RPMI7951 (cell line): ENCODE measurements around the gene IKZF3. TPM values are rescaled to one million over a fixed set of nuclear protein-coding genes. Genes with fewer than 3 reads are reported as not detected.

Experiments
- DNase-seq: peaks from one replicate; pipeline ENCODE4 v3.0.0-alpha.2; 2012; ENCODE audit warnings: low read depth
- total RNA-seq: library from RNA; depleted of rRNA; stranded (reverse); fragments of >200 nt; shearing (Covaris generic); gene quantifications from 2 replicates; pipeline ENCODE4 v1.2.3, GENCODE V29; 2014

IKZF3 gene
- total RNA-seq, 1 experiment from 2014 or later, result not detected

DNA sequence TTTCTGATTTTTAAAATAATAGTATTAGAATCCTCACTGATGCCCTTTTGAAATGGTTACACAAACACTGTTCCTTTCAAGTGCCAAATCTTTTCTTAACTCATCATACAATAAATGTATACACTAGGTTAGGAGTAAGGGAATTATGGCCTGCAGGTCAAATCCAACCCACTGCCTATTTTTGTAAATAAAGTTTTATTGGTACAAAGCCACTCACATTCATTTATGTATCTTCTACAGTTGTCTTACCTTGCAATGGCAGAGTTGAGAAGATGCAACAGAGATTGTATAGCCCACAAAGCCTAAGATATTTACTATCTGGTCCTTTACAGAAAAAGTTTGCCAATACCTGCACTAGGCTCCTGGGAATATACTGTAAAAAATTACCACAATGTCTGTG, 47.8 kb downstream of the IKZF3 start:
- DNase-seq, result no peak

DNA sequence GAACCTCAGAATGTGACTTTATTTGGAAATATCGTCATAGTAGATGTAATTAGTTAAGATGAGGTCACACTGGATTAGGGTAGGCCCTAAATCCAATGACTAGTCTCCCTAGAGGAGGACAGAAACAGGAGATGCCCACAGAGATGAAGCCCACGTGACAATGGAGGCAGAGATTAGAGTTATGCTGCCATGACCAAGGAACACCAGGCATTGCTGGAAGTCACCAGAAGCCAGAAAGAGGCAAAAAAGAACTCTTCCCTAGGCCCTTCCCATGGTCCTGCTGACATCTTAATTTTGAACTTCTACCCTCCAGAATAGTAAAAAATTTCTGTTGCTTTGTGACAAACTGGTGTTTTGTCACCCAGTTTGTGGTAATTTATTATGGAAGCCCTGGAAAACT, 49.6 kb downstream of the IKZF3 start:
- DNase-seq, result no peak

DNA sequence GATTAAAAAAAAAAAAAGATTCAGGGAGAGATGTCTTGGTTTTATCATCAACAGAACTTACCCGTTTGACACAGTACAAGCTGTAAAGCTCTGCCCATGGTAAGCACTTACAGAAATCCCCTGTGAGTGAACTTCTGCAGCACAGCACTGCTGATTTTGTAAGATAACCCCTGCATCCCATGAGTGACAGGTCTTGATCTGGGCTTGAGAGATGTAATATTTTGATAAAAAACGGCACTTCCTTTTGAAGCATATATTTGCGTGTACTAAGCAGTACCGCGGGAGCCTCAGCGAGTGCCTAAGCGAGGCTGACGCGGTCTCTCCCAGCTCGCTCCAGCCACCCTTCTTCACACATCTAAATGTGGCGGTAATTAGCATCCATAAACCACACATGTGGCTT, 50.5 kb downstream of the IKZF3 start:
- DNase-seq, result no peak

DNA sequence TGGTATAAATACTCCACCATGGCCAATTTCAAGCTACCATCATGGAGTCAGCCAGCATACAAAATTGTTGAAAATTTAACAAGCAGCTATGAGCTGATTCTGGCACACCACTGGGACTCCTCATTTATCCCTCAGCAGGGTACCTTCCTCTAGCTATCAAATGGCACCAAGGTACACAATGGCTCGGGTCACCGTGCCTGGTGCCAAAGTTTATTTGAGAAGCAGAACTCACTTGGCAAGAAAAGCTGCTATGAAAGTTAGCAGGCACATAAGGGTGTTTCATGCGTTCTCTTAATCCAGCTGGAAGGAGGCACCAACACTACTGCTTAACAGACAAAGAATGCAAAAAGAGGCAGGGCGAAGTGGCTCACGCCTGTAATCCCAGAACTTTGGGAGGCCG, 51.6 kb downstream of the IKZF3 start:
- DNase-seq, result no peak

DNA sequence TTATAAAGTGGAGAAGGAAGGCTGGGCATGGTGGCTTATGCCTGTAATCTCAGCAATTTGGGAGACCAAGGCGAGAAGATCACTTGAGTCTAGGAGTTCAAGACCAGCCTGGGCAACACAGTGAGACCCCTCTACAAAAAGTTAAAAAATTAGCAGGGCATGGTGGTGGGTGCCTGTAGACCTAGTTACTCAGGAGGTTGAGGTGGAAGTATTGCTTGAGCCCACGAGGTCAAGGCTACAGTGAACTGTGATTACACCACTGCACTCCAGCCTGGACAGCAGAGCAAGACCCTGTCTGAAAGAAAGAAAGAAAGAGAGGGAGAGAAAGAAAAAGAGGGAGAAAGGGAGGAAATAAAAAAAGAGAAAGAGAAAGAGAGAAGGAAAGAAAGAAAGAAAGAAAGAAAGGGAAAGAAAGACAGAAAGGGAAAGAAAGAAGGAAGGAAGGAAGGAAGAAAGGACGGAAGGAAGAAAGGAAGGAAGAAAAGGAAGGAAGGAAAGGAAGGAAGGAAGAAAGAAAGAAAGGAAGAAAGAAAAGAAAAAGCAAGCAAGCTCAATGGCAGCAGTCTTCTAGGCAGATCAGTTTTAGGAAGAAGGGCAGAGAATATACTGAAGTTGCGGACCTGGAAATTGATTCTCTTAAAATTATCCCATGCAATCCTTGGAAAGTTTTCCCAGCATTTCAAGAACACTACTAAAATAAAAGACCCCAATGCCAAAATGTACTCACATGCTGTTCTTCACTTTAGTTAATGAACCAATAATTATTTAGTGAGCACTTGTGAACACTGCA, 53.0 kb downstream of the IKZF3 start:
- no peak for DNase-seq

DNA sequence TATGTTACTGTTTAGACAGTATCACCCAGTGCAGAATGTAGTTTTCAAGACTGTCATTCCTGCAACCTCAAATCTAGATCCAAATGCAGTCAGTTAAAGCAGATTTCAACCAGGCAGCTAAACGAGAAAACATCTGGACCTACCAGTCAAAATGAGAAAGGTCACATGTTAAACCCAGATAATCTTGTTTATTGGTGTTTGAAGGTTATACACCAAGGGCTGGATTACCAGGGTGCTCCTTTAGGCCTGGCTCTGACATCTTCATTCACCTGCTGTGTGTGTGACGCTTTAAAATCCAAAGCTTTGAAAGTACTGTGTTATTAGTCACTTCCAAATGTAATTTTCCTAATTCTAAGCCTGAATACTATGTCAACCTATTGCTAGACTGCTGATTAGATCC, 54.9 kb downstream of the IKZF3 start:
- no peak for DNase-seq

DNA sequence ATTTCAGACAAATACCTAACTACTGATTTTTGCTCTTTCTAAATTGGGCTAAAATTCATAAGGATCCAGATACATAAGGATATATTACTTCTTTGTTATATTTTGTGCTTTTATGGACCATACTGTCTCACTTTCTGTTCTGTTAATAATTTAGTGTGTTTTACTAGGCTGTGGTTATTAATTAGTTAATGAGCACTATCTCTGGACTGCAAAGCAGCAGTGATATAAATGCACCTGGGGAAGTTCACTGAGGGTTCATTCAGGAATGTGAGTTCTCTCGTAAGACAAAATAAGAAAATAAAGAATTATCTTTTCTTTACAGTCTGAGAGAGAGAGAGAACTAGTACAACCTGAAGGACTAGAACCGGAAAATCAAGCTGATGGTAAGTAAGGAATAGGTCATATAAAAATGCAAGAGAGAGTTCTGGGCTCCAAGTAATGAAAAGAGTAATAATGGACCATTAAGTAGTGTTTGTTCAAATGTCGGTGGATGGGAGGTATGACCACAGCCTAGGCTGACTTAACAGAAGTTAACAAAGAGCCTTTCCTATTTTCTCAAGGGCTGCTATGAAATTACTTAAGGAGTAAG, 55.6 kb downstream of the IKZF3 start:
- DNase-seq, result no peak

DNA sequence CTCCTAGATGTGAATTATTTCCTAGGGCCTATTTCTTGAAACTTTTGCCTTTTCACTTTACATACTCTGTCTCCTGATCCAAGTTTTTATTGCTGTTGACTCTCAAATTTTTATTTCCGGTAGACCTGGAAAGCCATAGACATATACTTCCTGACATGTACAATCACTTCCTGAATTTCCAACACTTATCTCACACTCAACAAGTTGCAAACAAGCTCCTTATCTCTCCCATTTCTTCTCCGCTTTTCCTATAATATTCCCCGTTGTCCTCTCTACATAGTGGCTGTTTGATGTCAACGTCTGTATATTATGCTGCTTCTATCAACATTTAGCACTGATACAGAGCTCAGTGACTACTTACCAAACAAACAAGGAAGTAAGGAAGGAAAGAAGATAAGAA, 59.3 kb downstream of the IKZF3 start:
- no peak for DNase-seq

DNA sequence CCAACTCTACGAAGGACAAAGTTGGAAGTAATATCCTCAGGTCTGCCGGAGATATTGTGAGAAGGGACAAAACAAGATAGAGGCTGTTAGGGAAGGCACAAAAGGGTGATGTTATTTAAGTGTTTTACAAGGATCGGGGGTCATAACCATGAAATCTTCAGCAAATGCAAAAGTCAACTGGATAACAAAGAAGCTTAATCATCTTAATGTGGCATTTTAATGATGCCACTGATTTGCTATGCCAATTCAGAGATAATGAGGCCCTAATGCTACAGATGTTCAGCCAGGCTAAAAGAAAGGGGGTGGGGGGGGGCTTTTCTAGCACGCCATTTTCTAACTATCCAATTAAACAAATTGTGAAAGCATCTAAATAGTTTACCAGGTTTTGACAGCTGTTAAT, 63.1 kb downstream of the IKZF3 start:
- DNase-seq, result no peak

DNA sequence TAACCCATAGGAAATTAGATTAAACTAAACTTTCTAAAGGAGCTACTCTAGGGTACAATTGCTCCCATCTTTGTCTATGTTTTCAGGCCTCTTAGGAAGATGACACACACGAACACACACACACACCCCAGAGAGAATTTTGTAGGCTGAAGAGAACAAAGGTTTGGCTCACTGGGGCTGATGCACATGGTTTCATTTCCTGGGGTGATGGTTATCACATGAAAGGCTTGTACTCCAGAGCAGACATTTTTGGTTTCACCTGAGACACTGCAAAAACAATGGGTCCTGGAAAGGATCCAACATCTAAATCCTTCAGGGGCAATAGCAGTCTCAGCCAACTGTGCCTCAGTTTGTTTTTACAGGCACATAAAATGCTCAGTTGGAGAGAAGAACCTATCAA, 63.6 kb downstream of the IKZF3 start:
- no peak for DNase-seq

DNA sequence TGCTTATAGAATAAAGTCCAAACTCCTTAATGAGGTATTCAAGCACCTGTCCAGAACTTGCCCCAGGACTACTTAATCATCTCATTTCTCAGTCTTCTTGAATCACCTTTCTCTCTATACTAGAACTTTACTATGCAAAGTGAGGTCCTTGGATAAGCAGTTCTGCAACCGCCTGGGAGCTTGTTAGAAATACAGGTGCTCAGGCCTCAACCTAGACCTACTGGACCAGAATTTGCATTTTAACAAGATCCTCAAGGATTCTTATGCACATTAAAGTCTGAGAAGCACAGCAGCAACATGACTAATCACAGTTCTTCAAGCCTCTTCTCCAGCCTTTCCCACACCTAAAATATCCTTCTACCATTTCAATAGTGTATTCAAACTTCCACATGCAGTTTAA, 64.7 kb downstream of the IKZF3 start:
- no peak for DNase-seq

DNA sequence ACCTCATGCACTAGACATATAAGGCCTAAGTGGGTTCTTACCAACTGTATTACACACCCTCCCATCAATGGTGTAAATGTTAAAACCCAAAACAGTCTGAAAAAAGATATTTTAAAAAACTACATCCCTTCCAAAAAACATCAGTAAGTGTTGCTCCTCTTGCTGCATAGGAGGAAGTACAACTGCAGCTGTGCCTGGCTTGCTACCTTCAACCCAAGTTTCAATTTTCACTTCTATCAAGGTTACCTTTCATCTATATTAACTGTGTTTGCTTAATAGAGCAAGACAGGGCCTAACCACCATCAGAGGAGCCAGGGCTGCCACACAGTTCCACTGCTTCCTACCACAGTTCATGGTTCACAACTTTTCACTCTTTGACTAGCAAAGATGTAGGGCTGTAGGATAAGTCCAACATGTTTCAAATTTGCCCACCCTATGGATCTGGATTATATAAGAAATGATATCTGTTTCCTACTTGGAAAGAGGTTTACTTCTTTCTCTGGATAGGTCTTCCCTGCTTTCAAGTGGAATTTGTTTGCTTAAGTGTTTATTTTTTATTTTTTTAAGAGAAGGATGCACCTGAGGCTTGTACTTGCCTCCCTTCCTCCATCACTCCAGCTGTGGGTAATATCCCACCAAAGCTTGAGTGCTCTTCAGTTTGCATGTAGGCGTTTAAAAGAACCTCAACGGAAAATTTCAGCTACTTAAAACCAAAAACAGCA, 69.7 kb downstream of the IKZF3 start:
- no peak for DNase-seq

DNA sequence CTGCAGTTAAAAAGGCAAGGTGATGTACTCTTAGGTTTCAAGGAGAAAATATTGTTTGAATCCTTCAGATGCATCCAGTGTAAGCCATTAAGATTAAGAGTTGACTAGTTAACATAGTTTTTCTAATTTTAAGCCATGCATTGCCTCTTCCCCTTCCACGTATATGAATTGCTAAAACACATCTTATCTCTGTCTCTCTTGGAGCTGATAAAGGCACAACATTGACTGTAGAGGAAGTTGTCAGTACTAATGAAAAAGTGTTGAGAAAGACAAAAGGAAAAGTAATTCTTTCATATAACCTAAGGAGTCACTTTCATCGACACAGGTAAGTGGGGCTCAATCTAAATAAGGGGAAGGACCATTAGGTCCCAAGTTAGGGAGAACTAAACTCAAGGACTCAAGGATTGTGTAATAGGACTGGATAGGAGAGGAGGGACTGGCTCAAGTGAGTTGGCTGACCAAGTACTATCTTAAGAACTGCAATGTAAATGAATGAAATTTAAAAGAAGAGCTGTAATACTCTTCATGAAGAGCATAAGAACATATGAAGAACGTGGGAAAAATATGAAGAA, 70.7 kb downstream of the IKZF3 start:
- no peak for DNase-seq

DNA sequence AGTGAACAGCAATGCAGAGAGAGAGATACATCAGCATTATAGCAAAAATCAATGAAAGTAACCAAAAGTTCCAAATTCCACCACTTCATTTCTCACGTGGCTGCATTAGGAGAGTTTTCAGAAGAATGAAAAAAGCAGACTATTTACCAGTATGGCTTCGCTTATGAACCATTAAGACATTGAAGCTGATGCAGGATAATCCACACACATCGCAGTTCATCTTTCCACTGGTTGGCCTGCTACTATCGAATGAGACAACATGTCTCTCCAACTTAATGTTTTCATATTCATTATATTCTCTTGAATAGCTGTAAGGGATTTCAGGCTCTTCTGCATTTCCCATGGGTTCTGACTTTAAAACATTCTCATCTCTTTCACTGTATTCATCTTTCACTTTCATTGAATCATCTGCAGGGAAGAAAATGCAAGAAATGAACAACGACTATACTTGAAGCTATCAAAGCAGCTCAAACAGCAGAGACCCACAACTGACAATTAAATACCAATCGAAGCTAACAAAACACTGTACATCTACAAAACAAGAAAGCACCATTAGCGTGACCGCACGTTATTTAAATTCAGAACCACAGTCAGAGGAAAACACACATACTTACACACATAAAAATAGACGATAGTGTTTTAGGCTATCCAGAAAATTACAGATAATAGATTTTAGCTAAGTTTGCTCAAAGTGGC, 71.4 kb downstream of the IKZF3 start:
- DNase-seq, result no peak

DNA sequence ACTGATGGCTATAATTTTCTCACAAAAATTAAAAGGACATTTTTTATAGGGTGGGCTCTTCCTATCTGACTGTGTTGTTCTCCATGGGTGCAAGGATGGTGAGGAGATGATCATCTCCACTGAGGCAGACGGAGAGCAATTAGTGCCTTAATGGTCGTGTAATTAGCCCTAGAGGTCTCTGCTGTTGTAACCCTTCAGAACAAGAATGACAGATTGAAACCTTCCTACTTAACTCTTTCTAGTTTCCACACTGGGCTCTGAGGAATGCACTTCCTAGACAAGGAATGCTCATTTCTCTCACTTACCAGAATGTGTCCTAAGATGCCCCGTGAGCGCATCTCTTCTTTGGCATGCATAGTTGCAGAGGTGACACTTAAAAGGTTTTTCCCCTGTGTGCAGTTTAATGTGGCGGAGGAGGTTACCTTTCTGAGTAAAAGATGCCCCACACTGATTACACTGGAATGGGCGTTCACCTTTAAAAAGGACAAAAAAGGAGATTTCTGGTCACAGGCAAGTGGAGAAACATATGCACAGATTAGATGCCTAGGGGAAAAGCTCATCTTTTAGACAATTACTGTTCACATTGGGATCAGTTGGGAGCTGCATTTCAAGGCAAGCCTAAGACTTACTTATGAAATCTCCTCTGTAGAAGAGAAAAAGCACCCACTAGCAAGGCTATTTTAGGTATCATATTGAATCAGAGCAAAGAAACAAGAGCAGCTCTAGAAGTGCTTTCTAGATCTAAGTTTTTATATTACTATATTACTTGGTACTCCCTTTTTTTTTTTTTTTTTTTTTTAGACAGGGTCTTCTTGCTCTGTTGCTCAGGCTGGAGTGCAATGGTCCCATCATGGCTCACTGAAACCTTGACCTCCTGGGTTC, 72.8 kb downstream of the IKZF3 start:
- DNase-seq, result no peak

DNA sequence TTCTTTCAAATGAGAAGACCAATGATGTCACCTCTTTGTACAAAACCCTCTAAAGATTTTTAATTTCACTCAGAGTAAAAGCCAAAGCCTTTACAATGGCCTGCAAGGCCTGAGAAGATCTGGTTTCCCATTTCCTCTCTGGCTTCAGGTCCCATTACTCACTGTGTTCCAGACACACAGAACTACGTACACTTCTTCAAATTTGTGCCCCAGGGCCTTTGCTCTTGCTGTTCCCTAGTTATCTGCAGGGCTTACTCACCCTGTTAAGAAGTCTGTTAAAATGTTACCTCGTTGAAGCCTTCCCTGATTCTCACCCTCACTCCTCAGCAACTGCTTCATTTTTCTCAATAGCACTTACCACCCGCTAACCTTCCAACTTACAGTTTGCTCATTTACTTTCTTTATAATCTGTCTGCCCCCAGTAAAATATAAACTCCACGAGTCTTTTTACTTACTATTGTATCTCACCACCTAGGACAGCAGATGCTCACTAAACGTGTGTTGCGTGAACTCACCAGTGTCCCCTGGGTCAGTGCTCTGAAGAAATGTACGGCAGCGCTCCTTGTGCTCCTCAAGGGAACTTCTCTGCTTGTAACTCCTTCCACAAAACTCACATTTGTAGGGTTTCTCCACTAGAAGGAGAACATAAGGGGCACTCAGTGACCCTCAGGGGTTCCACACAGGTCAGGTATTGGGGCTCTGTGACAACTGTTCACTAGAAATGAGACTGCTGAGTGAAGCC, 76.2 kb downstream of the IKZF3 start:
- peak; percentile 10 for DNase-seq

DNA sequence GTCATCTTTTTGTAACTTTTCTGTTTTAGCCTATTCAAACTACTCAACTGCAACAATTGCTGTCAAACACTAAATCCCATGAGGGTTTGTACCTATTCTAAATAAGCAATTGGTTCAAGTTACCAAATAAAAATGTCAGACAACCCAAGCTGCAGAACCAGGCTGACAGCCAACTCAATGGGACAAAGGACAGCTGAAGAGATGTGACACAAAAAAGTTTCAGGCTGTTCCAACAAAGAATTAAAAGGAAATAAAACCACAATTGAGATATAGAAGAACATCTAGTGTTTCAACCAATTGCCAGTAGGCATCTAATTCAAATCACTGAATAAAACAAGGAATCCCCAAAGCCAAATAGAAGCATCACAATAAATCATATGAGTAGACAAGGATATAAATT, 77.1 kb downstream of the IKZF3 start:
- DNase-seq, result no peak

DNA sequence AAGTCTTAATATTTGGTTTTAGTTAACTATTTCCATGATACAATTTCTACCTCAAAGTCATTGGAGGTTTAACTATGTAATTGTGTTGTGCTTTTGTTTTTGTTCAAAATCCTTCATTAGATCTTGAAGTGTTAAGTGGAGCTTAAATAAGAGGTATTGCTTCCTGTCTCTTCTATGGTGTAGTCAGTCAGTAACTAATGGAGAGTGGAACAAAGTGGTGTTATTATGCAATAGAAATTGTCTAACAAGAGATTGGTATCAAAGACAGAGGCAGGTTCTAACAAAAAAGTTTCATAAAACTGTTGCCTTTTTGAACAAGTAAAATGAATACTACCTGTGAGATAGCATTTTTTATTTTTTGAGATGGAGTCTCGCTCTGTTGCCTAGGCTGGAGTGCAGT, 81.1 kb downstream of the IKZF3 start:
- DNase-seq, result no peak

DNA sequence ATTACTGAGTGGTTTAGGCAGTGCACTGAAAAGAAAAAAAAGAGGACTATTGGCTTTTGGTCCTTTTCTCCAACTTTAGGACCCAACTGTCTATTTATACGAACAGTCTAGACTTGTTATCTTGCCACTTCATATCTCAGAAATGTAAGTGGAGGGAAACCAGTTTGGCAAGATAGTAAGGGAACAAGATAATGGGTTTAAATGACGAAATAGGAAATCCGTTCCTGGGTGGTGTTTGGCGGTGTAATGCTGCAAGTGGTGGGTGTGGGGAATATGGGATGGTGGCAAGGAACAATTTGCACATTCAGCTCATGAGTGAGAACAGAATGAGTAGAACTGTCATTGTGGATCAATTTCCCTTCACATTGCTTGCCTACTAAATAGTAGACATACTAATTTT, 81.6 kb downstream of the IKZF3 start:
- DNase-seq, result no peak

DNA sequence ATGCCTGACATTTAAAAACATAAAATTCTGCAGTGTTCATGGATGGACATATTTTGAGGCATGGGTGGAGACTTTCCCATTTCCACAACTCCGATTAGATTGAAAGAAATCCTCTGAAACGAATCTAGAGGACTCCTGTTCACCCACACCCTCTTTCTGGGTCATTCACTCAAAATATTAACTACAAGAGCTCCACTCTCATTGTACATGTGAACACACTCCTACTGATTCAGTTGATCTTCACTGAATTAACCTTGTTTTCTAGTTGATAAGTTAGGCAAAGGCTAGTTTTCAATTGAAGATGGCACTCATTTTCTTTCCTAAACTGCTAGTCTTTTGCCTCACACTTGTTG, 82.3 kb downstream of the IKZF3 start:
- no peak for DNase-seq
